Epidermal melanocyte (primary cell): ENCODE data around the gene SHC1.

Source experiments
- DNase-seq: peaks from one replicate; pipeline ENCODE4 v3.0.0; 2011; ENCODE audit warnings: low spot score; ENCODE audit not compliant: insufficient read length

SHC1 gene

DNA sequence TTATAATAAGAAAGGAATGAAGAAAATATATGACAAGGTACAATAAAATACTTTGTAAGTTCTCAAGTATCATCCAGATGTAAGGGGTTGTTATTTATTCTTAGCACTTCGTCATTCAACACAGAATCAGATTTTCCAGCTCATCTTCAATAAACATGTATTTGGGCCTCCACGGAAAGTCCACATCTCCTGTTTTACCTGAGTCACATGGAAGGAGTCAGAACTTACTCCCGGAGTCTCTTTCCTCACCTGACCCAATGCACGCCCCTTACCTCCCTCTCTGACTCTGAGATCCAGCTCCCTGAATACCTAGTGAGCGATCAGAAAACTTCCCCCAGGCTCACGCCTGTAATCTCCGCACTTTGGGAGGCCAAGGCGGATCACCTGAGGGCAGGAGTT is 32.6 kb downstream of the SHC1 start:
- DNase-seq: no peak

DNA sequence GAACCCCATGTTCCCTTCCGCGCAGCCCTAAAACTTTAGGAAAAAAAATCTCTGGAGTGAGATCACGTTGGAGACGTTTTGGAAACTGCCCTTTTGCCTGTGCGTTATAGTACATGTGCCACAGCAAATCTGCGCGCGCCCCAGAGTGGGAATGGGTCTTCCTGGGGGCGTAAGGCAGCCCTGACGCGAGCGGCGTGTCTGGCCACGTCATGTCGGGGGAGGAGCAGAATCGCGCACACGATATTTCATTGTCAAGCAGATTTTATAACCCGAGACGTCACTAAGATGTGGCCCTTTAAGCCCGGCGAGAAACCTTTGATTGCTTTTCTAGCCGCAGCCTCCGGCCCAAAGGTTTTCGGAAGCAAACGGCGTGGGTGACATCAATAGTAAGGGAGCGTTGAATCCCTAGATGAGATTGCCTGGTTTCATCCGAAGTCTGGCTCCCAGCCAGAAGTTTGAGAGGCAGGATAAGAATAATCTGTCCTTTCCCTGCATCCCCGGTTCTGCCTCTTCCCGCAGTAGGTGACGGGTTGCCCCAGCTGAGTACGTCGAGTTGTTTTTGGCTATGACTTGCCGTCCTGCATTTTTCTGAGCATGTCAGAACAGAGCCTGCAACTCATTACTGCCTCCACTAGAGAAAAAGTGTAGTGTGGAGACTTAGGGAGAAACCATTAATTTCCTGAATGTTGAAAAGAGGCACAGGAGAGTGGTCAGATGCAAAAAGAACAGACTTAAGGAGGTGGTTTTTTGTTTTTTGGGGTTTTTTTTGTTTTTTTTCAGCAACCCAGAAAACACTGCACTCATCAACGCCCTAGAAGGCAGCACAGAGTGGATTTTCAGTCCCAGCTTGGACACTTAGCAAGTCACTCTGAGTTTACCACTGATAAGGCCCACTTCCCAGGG is 33.2 kb downstream of the SHC1 start:
- peak; percentile 90 for DNase-seq

DNA sequence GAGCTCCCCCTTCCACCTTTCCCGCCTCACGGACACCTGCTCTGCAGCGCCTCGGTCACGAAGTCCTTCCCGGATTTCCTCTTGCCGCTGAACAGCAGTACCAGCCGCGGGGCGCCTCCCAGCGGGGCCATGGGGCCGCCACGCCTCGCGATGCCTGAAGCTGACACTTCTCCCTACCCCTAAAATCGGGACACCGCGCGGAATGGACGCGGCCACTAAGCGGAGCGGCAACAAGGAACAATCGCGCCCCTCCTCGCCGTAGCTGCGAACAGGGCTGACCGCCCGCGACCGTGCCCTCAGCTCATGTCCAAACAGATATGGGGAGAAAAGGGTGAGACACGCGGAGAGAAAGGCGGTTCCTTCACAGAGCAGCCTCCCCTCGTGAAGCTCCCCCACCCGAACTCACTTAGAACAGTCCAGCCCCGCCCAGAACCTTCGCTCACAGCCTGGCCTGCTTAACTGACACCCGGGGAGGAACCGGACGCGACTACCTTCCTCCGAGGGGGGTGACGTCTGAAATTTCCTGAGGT is 33.9 kb downstream of the SHC1 start, which contains the start of gene PMVK:
PMVK (minus strand) TSS at position 165 of the 530 bp plus-strand sequence; CDS start at position 131, 34 bp downstream.
- DNase-seq: peak; percentile 95

DNA sequence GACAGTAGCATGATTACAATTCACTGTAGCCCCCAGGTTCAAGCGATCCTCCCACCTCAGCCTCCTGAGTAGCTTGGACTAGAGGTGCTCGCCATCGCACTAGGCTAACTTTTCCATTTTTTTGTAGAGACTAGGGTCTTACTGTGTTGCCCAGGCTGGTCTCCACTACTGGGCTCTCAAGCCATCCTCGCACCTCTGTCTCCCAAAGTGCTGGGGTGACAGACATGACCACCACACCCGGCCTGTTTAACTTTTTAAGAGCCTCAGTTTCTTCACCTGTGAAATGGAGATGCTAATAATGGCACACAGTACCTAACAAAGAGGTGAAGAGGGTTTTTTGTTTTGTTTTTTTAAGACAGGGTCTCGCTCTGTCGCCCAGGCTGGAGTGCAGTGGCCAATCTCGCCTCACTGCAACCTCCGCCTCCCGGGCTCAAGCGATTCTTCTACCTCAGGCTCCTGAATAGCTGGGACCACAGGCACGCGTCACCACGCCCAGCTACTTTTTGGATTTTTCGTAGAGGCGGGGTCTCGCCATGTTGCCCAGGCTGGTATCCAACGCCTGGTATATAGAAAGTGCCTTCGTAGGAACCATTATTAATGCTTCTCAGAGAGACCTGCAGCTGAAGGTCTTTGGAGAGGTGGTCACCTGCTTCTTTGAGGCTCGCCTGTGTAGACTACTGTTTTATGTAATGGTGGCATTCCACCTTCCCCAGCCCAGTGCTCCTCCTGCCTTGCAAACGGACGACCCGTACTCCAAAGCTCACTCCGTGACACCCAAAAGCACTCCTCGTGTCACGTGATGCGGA is 34.6 kb downstream of the SHC1 start:
- no peak for DNase-seq

DNA sequence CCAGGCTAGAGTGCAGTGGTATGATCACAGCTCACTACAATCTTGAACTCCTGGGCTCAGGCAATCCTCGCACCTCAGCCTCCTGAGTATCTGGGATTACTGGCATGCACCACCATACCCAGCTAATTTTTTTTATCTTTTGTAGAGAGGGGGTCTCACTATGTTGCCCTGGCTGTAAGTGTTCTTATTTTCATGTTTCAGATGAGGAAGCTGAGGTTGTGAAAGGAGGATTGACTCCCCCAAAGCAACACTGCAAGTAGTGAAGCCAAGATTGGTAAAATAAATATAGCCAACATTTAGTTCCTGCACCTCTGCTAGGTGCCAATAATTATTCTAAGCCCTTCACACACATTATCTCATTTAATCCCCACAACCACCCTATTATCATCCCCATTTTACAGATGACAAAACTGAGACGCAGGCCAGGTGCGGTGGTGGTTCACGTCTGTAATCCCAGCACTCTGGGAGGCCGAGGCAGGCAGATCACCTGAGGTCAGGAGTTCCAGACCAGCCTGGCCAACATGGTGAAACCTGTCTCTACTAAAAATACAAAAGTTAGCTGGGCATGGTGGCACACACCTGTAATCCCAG is 36.1 kb downstream of the SHC1 start:
- no peak for DNase-seq

DNA sequence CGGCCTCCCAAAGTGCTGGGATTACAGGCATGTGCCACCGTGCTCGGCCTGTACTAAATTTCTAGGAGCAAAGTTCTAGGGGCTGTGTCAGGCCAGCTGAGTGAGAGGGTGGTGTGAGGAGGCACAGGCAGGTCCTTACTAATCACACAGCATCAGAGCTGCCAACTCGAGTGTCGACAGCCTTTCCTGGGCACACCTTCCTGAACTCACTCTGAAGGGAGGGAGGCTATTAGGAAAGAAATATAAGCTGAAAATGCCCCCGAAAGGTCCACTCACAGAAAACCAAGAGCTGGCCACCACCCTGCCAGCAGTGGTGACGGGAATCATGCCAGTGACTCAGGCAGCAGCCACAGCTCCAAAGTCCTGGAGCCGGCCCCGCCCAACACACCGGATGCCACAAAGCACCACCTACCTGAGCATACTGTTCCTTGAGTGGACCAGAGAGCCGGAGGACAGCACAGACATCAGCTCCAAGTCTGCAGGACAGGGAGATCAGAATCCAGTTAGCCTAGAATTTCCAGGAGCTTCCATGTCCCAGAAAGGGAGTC is 38.5 kb downstream of the SHC1 start:
- DNase-seq: no peak

DNA sequence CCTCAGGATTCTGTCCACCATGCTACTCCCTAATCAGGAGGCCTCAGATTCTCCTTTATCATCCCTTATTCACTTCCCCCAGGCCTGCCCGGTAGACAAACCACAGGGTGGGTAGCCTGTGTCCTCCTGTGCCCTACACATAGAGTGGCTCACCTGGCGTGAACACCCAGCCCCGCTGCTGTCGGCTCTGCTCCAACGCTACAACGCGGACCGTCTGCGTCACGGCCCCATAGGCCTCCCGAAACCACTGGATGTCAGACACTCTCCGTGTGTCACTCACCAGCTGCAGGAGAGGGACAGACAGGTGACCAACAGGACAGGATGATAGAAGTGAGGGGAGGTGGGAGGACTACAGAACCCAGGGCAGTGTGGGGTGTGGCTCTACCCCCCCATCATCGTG is 44.3 kb downstream of the SHC1 start:
- no peak for DNase-seq

DNA sequence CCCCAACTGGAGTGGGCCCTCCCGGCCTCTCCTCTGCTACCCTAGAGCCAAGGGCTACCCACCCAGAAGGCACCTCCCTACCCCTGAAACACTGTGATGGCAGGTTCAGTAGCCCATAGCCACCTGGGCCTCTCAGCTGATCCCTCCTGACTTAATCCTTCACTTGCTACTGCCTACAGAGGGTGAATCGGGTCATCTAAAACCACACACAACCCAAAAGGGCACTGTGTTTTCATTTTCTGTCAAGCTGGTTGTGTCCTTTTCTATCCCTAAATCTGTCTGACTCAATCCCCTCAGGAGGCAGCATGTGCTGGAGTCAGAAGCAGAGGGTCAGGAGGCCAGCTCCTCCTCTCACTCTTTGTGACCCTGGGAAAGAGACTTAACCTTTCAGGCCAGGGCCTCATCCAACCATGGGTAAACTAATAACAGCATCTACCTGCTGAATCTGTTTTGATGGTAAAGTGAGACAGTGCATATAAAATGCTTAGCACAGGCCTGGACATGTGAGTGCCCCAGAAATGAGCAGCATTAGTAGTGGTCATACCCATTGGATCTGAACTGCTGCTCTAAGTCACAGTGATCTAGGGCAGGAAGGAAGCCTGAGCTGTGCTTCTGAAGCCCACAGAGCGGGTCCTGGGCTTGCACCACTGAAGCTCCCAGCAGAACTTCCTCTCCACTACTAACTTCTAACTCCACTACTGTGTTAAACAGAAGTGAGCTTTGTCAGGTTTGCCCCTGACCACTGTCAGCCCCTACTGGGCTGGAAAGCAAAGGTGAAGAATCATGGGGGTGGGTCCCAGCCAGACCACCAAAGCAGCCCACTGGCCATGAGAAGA is 45.0 kb downstream of the SHC1 start:
- no peak for DNase-seq

DNA sequence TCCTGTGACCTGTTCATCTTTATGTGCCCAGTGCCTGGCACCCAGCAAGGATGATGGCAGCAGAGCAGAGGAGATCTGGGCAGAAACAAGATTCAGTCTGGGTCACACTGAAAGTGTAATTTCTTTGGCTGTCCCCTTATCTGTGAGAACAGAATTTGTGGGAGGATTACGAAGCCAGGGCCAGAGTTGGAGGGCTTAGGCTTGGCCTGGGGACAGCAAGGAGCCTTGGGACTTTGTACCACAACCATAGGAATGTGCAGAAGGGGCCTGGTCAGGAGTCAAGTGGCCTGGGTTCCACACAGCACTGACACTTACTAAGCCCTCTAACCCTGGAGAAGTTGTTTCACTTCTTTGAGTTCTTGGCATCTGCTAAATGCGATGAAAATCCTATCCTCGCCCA is 46.9 kb downstream of the SHC1 start:
- DNase-seq: no peak

DNA sequence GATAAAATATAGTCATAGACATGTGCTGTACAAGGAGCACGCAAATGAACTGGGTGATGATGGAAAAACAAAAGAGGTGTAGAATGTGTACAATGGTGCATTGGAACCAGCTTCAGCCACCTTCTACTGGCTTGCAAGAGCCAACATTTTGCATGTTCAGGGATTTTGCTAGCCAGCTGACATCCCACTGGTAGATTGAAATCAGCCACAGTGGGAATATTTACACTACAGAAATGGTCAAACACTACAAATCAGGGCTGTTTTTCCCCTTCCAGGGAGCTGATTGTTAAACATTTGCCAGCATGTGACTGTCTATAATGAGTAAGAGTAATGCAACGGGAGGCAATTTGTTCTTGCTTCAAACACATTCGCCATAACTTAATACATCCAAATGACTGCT is 57.3 kb downstream of the SHC1 start:
- no peak for DNase-seq

DNA sequence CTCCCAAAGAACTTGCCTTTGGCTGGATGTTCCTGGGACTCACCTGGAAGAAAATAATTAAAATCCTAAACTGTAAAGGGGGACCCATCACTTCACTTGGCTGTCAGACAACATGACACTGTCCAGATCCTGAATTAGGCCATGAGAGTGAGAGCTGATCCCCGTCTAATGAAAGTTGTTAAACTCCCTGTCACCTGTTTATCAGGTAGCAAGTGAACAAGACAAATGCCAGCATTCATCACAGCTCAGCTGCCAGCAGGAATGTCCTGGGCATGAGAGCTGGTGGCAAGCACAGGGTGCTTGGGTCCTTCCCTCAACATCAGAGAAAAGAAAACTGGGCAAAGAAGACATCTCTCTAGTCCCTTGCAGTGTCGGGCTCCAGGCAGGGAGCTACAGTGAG is 57.8 kb downstream of the SHC1 start:
- no peak for DNase-seq
